DND-41 (cell line): ENCODE results near the gene VAV2.

Experiments used
- CTCF ChIP-seq: IDR thresholded peaks from 2 replicates; pipeline ENCODE4 v1.5.1; 2012; ENCODE audit warnings: borderline replicate concordance, low read length, moderate library complexity, mild to moderate bottlenecking; ENCODE audit not compliant: poor library complexity, severe bottlenecking; ENCODE audit errors: extremely low read depth
- EZH2 ChIP-seq: IDR thresholded peaks from 3 replicates; pipeline ENCODE4 v1.6.1; 2012; ENCODE audit warnings: borderline replicate concordance, low read depth, mild to moderate bottlenecking, moderate library complexity, low read length, inconsistent platforms; ENCODE audit not compliant: severe bottlenecking

GRCh38 chr9:134028575-134029247 lies 36.6 kb upstream of the VAV2 start:
- TF ChIP-seq CTCF (no peak), EZH2 (no peak)
